Retinal pigment epithelial cell (primary cell): ENCODE measurements around the gene NPAS4.
"Not testable (repeated sequence)": the region's sequence is repeated elsewhere in the genome, so short reads cannot be mapped to it uniquely, and the experiment has no call there.

Experiments used
- DNase-seq: peaks from one replicate; pipeline ENCODE4 v3.0.0-alpha.2; 2010; ENCODE audit warnings: low read depth
- H3K4me3 ChIP-seq: 2 replicates; pipeline ENCODE4 v1.5.1; 2011; ENCODE audit warnings: mild to moderate bottlenecking, low read length, control low read depth, moderate library complexity
- CTCF ChIP-seq: conservative IDR thresholded peaks from 2 replicates; pipeline ENCODE4 v1.5.1; 2011; ENCODE audit warnings: low read depth, low read length, control low read depth, inconsistent platforms

Gene NPAS4

GRCh38 chr11:66462911-66463310 is 42.1 kb downstream of the NPAS4 start:
- H3K4me3 ChIP-seq = no peak overlapping the region
- DNase-seq = no peak
- TF ChIP-seq CTCF = no peak

GRCh38 chr11:66464116-66464515 is 43.3 kb downstream of the NPAS4 start:
- not testable (repeated sequence) for DNase-seq, H3K4me3 ChIP-seq

- no peak overlapping the region for H3K4me3 ChIP-seq
- TF ChIP-seq CTCF = no peak
- no peak for DNase-seq
Measured at GRCh38 chr11:66464916-66465315, 44.1 kb downstream of the NPAS4 start.

GRCh38 chr11:66465373-66466224 is 44.8 kb downstream of the NPAS4 start:
- no peak for TF ChIP-seq CTCF
- DNase-seq = no peak
- peak overlapping the region; percentile 70 for H3K4me3 ChIP-seq

- DNase-seq = peak; percentile 52
- TF ChIP-seq CTCF = no peak
- peak within 1 kb of the TSS; percentile 70 for H3K4me3 ChIP-seq
Measured at GRCh38 chr11:66466225-66467033, 45.6 kb downstream of the NPAS4 start, which contains the start of gene PELI3. Gene PELI3 (plus strand): TSS chr11:66466905. CDS start chr11:66468129, 1,224 bp downstream.

GRCh38 chr11:66467034-66467659 is 46.3 kb downstream of the NPAS4 start:
- H3K4me3 ChIP-seq = peak overlapping the region; percentile 70
- DNase-seq = no peak
- no peak for TF ChIP-seq CTCF

- no peak for DNase-seq
- TF ChIP-seq CTCF = no peak
- peak overlapping the region; percentile 70 for H3K4me3 ChIP-seq
Measured at GRCh38 chr11:66467756-66468155, 46.9 kb downstream of the NPAS4 start.
